Endometrium (tissue), 2 donors: ENCODE data around the gene ZNRF4.

Source experiments
- FAIRE-seq: peaks from 2 replicates; lab custom pipeline; 2012; peaks lifted over from hg19 to GRCh38; lab: Jason Lieb, UNC
- donor health status: control.
- donor health status: control.

Gene ZNRF4

GRCh38 chr19:5443723-5444122 lies 11.5 kb upstream of the ZNRF4 start:
- FAIRE-seq, result no peak

- FAIRE-seq, result no peak
These were observed 10.8 kb upstream of the ZNRF4 start for GRCh38 chr19:5444431-5444830.

- FAIRE-seq, result no peak
These were observed 10.1 kb upstream of the ZNRF4 start for GRCh38 chr19:5445071-5445470.

- FAIRE-seq, result no peak
These were observed 9.6 kb upstream of the ZNRF4 start for GRCh38 chr19:5445561-5446055.

GRCh38 chr19:5447700-5448311 lies 7.4 kb upstream of the ZNRF4 start:
- no peak for FAIRE-seq

GRCh38 chr19:5448374-5448773 lies 6.8 kb upstream of the ZNRF4 start:
- FAIRE-seq, result no peak

- no peak for FAIRE-seq
These were observed 4.6 kb upstream of the ZNRF4 start for GRCh38 chr19:5450482-5451126.

GRCh38 chr19:5451494-5451893 lies 3.7 kb upstream of the ZNRF4 start:
- no peak for FAIRE-seq

GRCh38 chr19:5452594-5453565 lies 2.3 kb upstream of the ZNRF4 start:
- no peak for FAIRE-seq

GRCh38 chr19:5454743-5455142 lies 474 bp upstream of the ZNRF4 start:
- no peak for FAIRE-seq

- no peak for FAIRE-seq
These were observed 1.1 kb downstream of the ZNRF4 start for GRCh38 chr19:5456130-5456840.

GRCh38 chr19:5456841-5457200 lies 1.6 kb downstream of the ZNRF4 start:
- FAIRE-seq, result no peak

GRCh38 chr19:5457709-5458108 lies 2.5 kb downstream of the ZNRF4 start:
- no peak for FAIRE-seq

- no peak for FAIRE-seq
These were observed 3.2 kb downstream of the ZNRF4 start for GRCh38 chr19:5458420-5458819.

- no peak for FAIRE-seq
These were observed 4.1 kb downstream of the ZNRF4 start for GRCh38 chr19:5459360-5459759.

GRCh38 chr19:5460748-5461147 lies 5.5 kb downstream of the ZNRF4 start:
- FAIRE-seq, result no peak

- FAIRE-seq, result no peak
These were observed 8.7 kb downstream of the ZNRF4 start for GRCh38 chr19:5463959-5464358.

GRCh38 chr19:5466072-5466471 lies 10.9 kb downstream of the ZNRF4 start:
- FAIRE-seq, result no peak

GRCh38 chr19:5466814-5467291 lies 11.6 kb downstream of the ZNRF4 start:
- FAIRE-seq, result no peak

- FAIRE-seq, result no peak
These were observed 15.1 kb downstream of the ZNRF4 start for GRCh38 chr19:5470264-5470671.

- FAIRE-seq, result no peak
These were observed 17.1 kb downstream of the ZNRF4 start for GRCh38 chr19:5472286-5472685.

GRCh38 chr19:5473646-5474045 lies 18.4 kb downstream of the ZNRF4 start:
- FAIRE-seq, result no peak
